SH-SY5Y (cell line): ENCODE data around the gene DIDO1.

ENCODE experiments used
- GATA2 ChIP-seq: IDR thresholded peaks from 2 replicates; pipeline ENCODE4 v1.6.1; 2011; ENCODE audit warnings: mild to moderate bottlenecking, low read depth, low read length
- GATA3 ChIP-seq: IDR thresholded peaks from 2 replicates; pipeline ENCODE4 v1.6.1; 2011; ENCODE audit warnings: low read depth, mild to moderate bottlenecking, low read length, moderate library complexity

GRCh38 chr20:62906209-62906608, 20.1 kb downstream of the DIDO1 start:
- no peak for TF ChIP-seq GATA3
- TF ChIP-seq GATA2: no peak
